Neural progenitor cell (in vitro differentiated cells): ENCODE data around the gene KIAA1217. TPM values are rescaled to one million over a fixed set of nuclear protein-coding genes. Genes with fewer than 3 reads are reported as not detected.

Experiments used
- DNase-seq: peaks from one replicate; pipeline ENCODE4 v3.0.0-alpha.2; 2016; ENCODE audit warnings: low spot score
- H2AFZ ChIP-seq: fragments of 200-600 bp; sonication (generic); replicated peaks from 2 replicates; pipeline ENCODE4 v1.6.1; 2016; ENCODE audit warnings: antibody characterized with exemption
- H3F3A ChIP-seq: fragments of 200-600 bp; sonication (generic); 2 replicates; pipeline ENCODE4 v1.6.1; 2016; ENCODE audit warnings: antibody characterized with exemption, low read depth
- H3K27ac ChIP-seq: fragments of 200-600 bp; sonication (generic); 2 replicates; pipeline ENCODE4 v1.5.1; 2016; ENCODE audit warnings: mild to moderate bottlenecking
- H3K27me3 ChIP-seq: fragments of 200-600 bp; sonication (generic); 2 replicates; pipeline ENCODE4 v1.6.1; 2016; ENCODE audit warnings: mild to moderate bottlenecking, moderate library complexity
- H3K36me3 ChIP-seq: fragments of 200-600 bp; sonication (generic); 2 replicates; pipeline ENCODE4 v1.5.1; 2016
- H3K4me1 ChIP-seq: fragments of 200-600 bp; sonication (generic); 2 replicates; pipeline ENCODE4 v1.6.1; 2016; ENCODE audit warnings: mixed run types
- H3K4me2 ChIP-seq: fragments of 200-600 bp; sonication (generic); 2 replicates; pipeline ENCODE4 v1.6.1; 2016
- H3K4me3 ChIP-seq: fragments of 200-600 bp; sonication (generic); 2 replicates; pipeline ENCODE4 v1.5.1; 2016
- H3K79me2 ChIP-seq: fragments of 200-600 bp; sonication (generic); 2 replicates; pipeline ENCODE4 v1.6.1; 2016; ENCODE audit warnings: low read depth
- H3K9ac ChIP-seq: fragments of 200-600 bp; sonication (generic); 2 replicates; pipeline ENCODE4 v1.6.1; 2016
- H3K9me3 ChIP-seq: fragments of 200-600 bp; sonication (generic); 2 replicates; pipeline ENCODE4 v1.5.1; 2016; ENCODE audit warnings: low read depth
- H4K20me1 ChIP-seq: fragments of 200-600 bp; sonication (generic); 2 replicates; pipeline ENCODE4 v1.6.1; 2016; ENCODE audit warnings: low read depth
- H3K27ac Mint-ChIP-seq: 3 replicates; pipeline ENCODE4 v1.8.0; 2021; ENCODE audit warnings: mixed read lengths
- H3K27me3 Mint-ChIP-seq: 2 replicates; pipeline ENCODE4 v1.8.0; 2022; ENCODE audit warnings: low read depth, mild to moderate bottlenecking, inconsistent platforms, moderate library complexity, mixed read lengths; ENCODE audit not compliant: insufficient read depth
- H3K36me3 Mint-ChIP-seq: 3 replicates; pipeline ENCODE4 v1.8.0; 2021; ENCODE audit warnings: mixed read lengths
- H3K4me1 Mint-ChIP-seq: 3 replicates; pipeline ENCODE4 v1.8.0; 2021; ENCODE audit warnings: mixed read lengths
- H3K4me3 Mint-ChIP-seq: 3 replicates; pipeline ENCODE4 v1.8.0; 2021; ENCODE audit warnings: mild to moderate bottlenecking, moderate library complexity, mixed read lengths
- H3K9me3 Mint-ChIP-seq: 3 replicates; pipeline ENCODE4 v1.8.0; 2020; ENCODE audit warnings: mixed read lengths
- CTCF ChIP-seq: fragments of 200-600 bp; sonication (generic); IDR thresholded peaks from 2 replicates; pipeline ENCODE4 v1.5.1; 2017; ENCODE audit warnings: antibody characterized with exemption, mild to moderate bottlenecking
- EZH2 ChIP-seq: fragments of 200-600 bp; sonication (generic); IDR thresholded peaks from 2 replicates; pipeline ENCODE4 v1.6.1; 2017; ENCODE audit warnings: antibody characterized with exemption, mild to moderate bottlenecking, moderate library complexity
- EZH2phosphoT487 ChIP-seq: fragments of 200-600 bp; sonication (generic); IDR thresholded peaks from 2 replicates; pipeline ENCODE4 v1.6.1; 2017; ENCODE audit warnings: antibody characterized with exemption
- total RNA-seq: library from RNA; depleted of rRNA; stranded (reverse); fragments of >200 nt; gene quantifications from 2 replicates; pipeline ENCODE4 v1.2.3, GENCODE V29; 2015; ENCODE audit warnings: low replicate concordance

KIAA1217 gene
- total RNA-seq, 1 donor from 2014 or later: 13.1 TPM

DNA sequence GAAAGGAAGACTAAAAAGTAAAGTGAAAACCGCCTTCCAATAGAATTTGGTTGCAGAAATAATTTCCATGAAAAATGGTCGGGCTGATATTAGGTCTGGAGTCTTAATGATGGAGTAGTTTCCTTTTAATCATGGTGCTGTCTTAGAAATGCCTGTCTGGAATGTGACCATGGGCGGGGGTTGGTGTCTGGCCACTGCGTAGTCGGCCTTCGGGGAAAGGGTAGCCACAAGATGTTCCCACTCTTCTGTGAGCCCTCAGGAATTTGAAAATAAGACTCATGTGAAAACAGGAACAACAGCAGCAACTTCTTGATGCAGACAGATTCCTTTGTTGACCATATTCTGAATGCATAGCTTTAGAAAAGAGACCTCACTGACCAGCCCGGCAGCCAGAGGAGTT, 176.8 kb downstream of the KIAA1217 start:
- Mint-ChIP-seq H3K9me3 (no peaks in the 10 kb centered on the region), H3K27me3 (no peaks in the 10 kb centered on the region), H3K27ac (peak overlapping the region; percentile 21), H3K4me3 (no peak overlapping the region), H3K36me3 (peaks cover 7% of the 10 kb centered on the region), H3K4me1 (peaks cover 6% of the 10 kb centered on the region)
- H3K9ac ChIP-seq: no peak overlapping the region
- no peak for DNase-seq
- H3K4me1 ChIP-seq: no peaks in the 10 kb centered on the region
- TF ChIP-seq EZH2phosphoT487 (no peak), EZH2 (no peak), CTCF (no peak)
- H4K20me1 ChIP-seq: no peaks in the 10 kb centered on the region
- no peak overlapping the region for H3K4me2 ChIP-seq
- H3K79me2 ChIP-seq: no peaks in the 10 kb centered on the region
- H2AFZ ChIP-seq: no peak overlapping the region
- H3K4me3 ChIP-seq: no peak overlapping the region
- no peaks in the 10 kb centered on the region for H3K36me3 ChIP-seq
- no peaks in the 10 kb centered on the region for H3F3A ChIP-seq
- no peaks in the 10 kb centered on the region for H3K9me3 ChIP-seq
- H3K27me3 ChIP-seq: no peaks in the 10 kb centered on the region
- H3K27ac ChIP-seq: no peak overlapping the region

- no peaks in the 10 kb centered on the region for H3K79me2 ChIP-seq
- H3K4me1 ChIP-seq: no peaks in the 10 kb centered on the region
- H3F3A ChIP-seq: no peaks in the 10 kb centered on the region
- Mint-ChIP-seq H3K27me3 (peaks cover under 1% of the 10 kb centered on the region), H3K4me3 (no peak overlapping the region), H3K4me1 (peaks cover 6% of the 10 kb centered on the region), H3K27ac (no peak overlapping the region), H3K9me3 (peaks cover 3% of the 10 kb centered on the region), H3K36me3 (peaks cover 7% of the 10 kb centered on the region)
- H4K20me1 ChIP-seq: no peaks in the 10 kb centered on the region
- no peak overlapping the region for H3K4me2 ChIP-seq
- no peaks in the 10 kb centered on the region for H3K9me3 ChIP-seq
- no peak for TF ChIP-seq CTCF
- no peak for TF ChIP-seq EZH2
- TF ChIP-seq EZH2phosphoT487: no peak
- no peak overlapping the region for H3K27ac ChIP-seq
- H2AFZ ChIP-seq: no peak overlapping the region
- H3K9ac ChIP-seq: no peak overlapping the region
- no peaks in the 10 kb centered on the region for H3K27me3 ChIP-seq
- no peaks in the 10 kb centered on the region for H3K36me3 ChIP-seq
- no peak overlapping the region for H3K4me3 ChIP-seq
- no peak for DNase-seq
Measured at GRCh38 chr10:24390146-24390700, 181.3 kb downstream of the KIAA1217 start.

GRCh38 chr10:24390746-24391145, 181.8 kb downstream of the KIAA1217 start:
- Histone ChIP-seq H3K4me2 (no peak overlapping the region), H3K4me3 (no peak overlapping the region), H3K9ac (no peak overlapping the region), H3F3A (no peaks in the 10 kb centered on the region), H3K9me3 (no peaks in the 10 kb centered on the region), H3K79me2 (no peaks in the 10 kb centered on the region), H3K36me3 (no peaks in the 10 kb centered on the region), H4K20me1 (no peaks in the 10 kb centered on the region), H2AFZ (no peak overlapping the region), H3K27ac (no peak overlapping the region), H3K4me1 (no peaks in the 10 kb centered on the region), H3K27me3 (no peaks in the 10 kb centered on the region)
- Mint-ChIP-seq H3K4me3 (no peak overlapping the region), H3K4me1 (peaks cover 5% of the 10 kb centered on the region), H3K27me3 (peaks cover 2% of the 10 kb centered on the region), H3K36me3 (peaks cover 6% of the 10 kb centered on the region), H3K27ac (no peak overlapping the region), H3K9me3 (peaks cover 3% of the 10 kb centered on the region)
- no peak for DNase-seq
- no peak for TF ChIP-seq CTCF
- no peak for TF ChIP-seq EZH2
- no peak for TF ChIP-seq EZH2phosphoT487
